ENCODE data around the gene GAS6.
"Not testable (repeated sequence)": the region's sequence is repeated elsewhere in the genome, so short reads cannot be mapped to it uniquely, and the experiment has no call there.

GAS6 gene

DNA sequence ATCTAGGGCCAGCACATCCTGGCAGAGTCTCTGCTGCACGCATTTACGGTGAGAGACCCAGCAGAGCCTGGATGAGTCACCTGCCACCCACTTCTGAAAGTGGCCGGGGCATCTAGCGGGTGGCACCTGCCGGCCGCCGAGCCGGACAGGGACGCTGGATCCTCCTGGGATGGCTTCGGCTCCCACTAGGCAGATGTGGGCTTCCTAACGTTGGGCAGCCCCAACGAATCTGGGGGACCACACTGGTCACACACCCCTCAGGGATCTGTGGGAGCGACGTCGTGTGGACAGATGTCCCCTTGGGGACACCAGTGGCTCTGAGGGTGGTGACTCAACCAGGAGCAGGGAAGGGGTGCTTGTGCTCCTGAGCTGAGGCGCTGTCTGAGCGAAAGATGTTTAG lies 72.7 kb downstream of the GAS6 start:
- DNase-seq (ENCODE audit: low read depth in 2 of 2), result no peak

DNA sequence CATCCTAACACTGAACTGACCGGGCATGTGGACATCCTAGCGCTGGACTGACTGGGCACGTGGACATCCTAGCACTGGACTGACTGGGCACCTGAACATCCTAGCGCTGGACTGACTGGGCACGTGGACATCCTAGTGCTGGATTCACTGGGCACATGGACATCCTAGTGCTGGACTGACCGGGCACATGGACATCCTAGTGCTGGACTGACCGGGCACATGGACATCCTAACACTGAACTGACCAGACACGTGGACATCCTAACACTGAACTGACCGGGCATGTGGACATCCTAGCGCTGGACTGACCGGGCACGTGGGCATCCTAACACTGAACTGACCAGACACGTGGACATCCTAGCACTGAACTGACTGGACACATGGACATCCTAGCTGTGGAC lies 73.9 kb downstream of the GAS6 start:
- DNase-seq (ENCODE audit: low read depth in 2 of 2), result not testable (repeated sequence)

- no peak for DNase-seq (ENCODE audit: low read depth in 2 of 2)
Measured at GRCh38 chr13:113789167-113789566, 74.7 kb downstream of the GAS6 start.

GRCh38 chr13:113788413-113789135 lies 75.3 kb downstream of the GAS6 start:
- DNase-seq (ENCODE audit: low read depth in 2 of 2), result no peak

DNA sequence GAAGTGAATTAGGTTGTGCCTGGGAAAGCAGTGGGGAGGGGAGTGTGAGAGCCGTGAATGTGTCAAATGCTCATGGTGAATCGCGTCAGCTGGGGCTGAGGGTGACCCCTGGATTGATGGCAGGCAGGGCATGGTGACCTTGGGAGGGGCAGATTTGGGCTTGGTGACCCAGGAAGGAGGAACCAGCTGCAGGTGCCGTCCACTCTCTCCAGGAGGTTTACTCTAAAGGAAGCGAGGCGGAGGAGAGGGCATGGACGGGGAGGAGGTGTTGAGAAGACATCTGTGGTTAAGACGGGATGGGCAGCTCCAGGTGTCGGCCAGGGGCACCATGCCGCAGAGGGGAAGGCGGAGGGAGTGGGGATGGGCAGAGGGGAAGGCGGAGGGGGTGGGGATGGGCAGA lies 76.2 kb downstream of the GAS6 start:
- DNase-seq (ENCODE audit: low read depth in 2 of 2), result no peak

DNA sequence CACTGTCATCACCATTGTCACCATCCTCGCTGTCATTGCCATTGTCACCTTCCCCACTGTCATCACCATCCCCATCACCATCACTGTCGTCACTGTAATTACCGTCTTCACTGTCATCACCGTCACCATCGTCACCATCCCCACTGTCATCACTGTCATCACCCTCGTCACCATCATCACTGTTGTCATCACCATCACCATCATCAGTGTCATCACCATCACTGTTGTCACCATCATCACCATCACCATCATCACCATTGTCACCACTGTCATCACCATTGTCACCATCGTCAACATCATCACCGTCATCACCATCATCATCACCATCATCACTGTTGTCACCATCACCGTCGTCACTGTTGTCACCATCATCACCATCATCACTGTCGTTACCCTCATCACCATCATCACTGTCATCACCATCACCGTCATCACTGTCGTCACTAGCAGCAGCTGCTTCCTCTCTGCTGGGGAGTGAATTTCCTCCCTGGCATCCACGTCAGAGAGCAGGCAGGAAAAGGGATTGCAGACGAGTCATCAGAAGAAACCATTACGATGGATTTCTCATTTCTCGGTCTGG lies 77.5 kb downstream of the GAS6 start:
- no peak for DNase-seq (ENCODE audit: low read depth in 2 of 2)

DNA sequence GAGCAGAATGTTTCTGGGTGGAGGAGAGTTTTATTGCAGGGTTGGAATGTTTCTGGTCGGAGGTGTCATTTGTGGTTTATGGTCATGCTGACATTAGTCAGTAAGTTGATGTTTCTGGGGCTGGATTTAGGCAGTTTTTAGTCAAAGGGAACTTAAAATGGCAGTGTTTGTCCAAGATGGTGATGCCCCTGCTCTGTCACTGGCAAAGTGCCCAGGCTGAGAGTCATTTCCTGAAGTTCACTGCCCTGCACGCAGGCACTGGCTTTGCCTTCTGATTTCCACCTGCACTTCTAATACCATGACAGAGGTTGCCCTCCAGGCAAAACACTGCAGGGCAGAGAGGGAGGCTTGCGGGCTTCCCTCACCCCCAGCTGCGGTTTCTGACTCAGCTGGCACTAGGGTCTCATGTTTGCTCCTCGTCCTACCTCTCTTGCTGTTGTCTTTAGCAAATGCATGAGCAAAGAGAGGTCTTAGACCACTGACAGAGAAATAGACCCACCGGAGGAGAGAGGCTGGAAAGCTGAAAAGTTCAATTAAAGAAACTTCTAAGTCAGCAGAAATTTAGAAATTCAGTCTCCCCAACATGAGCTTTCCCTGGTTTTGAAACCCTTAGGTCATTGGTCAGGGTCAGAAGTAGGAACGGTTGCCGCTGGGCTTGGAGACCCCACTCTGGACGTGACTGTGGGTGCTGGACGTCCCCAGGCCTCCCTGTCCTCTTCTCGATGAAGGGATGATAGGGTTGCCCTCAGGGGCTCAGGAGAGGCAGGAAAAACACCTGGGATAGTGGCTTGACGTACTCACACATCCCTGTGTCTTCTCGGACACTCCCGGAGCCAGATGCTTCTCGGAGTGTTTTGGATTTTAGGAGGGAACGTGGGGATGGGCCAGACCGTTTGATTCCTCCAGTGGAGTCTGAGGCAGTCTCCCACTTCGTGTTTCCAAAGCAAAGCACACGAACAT lies 78.5 kb downstream of the GAS6 start:
- no peak for DNase-seq (ENCODE audit: low read depth in 2 of 2)

DNA sequence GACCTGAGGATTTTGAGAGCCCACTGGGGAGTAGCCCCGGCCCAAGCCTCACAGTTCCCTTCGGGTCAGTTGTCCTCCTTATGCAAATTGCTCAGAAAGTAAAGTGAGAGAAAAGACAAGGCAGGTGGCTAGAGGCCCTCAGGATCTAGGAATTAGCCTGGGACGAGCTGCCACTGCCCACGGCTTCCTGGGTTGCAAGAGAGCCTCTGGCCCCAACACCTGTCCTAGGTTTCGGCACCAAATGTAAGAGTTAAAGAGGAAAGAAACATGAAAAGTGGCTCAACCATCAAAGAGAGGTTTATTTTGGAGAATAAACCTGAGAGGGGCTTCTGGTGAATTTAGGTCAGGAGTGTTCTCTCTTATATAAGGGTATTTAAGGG lies 79.2 kb downstream of the GAS6 start:
- DNase-seq (ENCODE audit: low read depth in 2 of 2), result no peak

DNA sequence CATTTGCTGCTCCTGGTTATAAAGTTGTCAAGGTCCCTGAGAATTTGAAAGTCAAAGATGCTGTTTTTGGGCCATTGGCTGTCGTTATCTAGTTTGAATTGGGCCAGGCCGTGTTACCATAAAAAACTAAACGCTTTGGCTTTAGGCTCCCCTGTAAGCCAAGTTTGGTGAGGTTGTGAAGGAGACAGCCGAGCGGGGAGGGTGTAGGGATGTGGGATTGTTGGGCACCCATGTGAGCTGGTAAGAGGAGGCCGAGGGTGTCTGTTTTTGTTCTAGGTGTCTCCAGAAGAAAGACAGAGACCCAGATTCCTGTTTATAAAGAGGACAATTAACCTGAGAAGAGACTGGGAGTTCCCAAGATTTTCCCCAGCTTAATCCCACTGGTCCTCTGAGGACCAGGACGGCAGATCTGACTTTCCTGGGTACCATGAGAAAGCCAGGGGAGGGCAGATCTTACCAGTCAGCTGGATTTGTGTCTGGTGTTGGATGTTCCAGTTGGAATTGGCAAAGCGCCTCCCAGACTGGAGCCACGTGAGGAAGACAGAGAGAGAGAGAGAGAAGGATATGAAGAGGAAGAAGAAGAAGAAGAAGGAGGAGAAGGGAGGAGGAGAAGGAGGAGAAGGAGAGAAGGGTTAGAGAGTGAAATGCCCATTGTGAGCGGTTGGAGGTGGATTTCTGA lies 79.8 kb downstream of the GAS6 start:
- DNase-seq (ENCODE audit: low read depth in 2 of 2), result no peak

- DNase-seq (ENCODE audit: low read depth in 2 of 2), result no peak
Measured at GRCh38 chr13:113783200-113783881, 80.5 kb downstream of the GAS6 start.

GRCh38 chr13:113782472-113782871 lies 81.4 kb downstream of the GAS6 start:
- no peak for DNase-seq (ENCODE audit: low read depth in 2 of 2)

- no peak for DNase-seq (ENCODE audit: low read depth in 2 of 2)
Measured at GRCh38 chr13:113781571-113781970, 82.3 kb downstream of the GAS6 start.

- no peak for DNase-seq (ENCODE audit: low read depth in 2 of 2)
Measured at GRCh38 chr13:113777311-113778260, 86.3 kb downstream of the GAS6 start.

DNA sequence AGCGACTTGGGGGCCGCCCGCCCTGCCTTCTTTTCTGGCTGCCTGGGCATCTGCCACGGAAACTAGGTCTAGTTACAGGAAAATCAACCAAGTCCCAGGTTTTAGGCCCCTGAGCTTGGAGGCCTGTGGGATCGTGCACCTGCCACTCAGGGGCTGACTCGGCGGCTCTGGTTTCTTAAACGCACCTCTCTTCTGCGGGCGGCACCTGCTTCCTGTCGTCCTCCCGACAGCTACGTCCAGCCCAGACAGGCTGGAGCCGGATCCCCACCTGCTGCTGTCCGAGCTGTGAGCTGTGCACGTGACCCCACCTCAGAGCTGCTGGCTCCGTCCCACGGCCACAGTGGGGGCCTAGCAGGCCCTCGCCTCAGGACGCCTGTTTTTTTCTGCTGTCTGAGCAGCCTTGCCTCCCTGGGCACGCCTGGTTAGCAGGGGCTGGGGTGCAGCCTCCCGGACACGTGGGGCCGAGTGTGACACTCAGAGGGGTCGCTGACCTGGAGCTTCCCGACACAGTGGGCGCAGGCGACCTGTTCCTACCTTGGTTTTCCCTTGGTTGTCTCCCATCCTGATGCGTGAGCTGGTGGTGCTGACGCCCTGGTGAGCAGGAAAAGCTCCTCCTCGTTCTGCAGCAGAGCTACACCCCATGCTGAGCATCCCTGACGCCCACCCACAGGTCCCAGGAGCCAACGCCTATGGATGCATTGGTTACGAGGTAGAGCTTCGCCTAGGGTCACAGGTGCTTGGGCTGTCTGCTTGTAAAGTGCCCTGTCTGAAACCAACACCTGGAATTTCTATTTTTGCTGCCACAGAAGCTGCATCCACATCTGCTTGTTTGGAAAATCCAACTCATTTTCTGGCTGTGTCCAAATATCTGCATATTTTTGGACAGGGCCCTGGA lies 87.4 kb downstream of the GAS6 start:
- DNase-seq (ENCODE audit: low read depth in 2 of 2), result no peak

- DNase-seq (ENCODE audit: low read depth in 2 of 2), result no peak
Measured at GRCh38 chr13:113775451-113776145, 88.3 kb downstream of the GAS6 start.

DNA sequence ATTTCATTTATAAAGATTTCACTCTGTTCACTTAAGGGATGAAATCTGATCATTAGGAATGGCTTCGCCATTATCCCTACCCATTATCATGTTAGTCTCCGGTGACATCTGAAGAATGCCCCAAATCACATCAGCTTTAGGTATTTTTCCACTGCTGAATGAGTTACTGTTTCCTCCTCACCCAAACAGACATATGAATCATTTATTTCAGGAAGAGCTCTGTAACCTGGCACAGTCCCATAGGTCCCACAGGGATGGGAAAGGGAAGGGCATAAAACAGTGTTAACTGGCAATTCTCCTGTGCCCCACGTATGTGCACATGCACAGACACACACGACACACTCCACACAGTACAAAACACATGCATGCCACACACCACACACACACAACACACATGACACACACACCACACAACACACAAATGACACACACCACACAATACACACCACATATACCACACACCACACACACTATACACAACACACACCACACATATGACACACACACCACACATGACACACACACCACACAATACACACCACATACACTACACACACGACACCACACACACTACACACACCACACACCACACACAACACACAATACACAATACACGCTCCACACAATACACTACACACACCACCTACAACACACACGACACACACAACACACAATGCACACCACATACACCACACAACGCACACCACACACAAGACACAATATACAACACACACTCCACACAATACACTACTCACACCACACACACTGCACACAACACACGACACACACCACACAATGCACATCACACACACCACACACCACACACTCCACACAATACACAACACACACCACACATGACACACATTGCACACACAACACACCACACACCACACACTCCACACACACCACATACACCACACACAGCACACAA lies 89.4 kb downstream of the GAS6 start:
- DNase-seq (ENCODE audit: low read depth in 2 of 2), result no peak

DNA sequence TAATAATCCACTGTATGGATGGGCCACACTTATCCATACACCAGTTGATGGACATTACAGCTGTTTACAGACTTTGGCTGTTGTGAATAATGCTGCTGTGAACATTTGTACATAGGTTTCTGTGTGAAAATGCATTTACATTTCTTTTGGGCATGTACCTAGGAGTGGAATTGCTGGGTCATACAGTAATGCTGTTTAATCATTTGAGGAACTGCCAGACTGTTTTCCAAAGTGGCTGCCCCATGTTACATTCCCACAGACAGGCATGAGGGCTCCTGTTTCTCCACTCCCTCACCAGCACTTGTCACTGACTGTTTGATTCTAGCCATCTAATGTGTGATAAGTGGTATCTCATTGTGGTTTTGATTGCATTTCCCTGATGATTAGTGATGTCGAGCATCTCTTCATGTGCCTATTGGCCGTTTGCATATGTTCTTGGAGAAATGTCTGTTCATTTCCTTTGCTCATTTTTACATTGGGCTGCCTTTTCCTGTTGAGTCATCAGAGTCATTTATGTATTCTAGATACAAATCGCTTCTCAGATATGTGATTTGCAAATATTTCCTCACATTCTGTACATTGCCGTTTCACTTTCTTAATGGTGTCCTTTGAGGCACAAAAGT lies 92.1 kb downstream of the GAS6 start:
- no peak for DNase-seq (ENCODE audit: low read depth in 2 of 2)
